HL-60 (cell line): Measurements from ENCODE around the gene ACKR4.

Source experiments
- GABPA ChIP-seq: IDR thresholded peaks from 2 replicates; pipeline ENCODE4 v1.6.1; 2012; ENCODE audit warnings: low read depth
- POLR2AphosphoS5 ChIP-seq: IDR thresholded peaks from 2 replicates; pipeline ENCODE4 v1.6.1; 2012; ENCODE audit warnings: low read depth
- TF ChIP-seq, protein P1 (sequence below): IDR thresholded peaks from one replicate; pipeline ENCODE4 v1.5.1; 2011; ENCODE audit warnings: low read length, control low read depth, inconsistent platforms; ENCODE audit not compliant: insufficient read depth
- TF ChIP-seq, protein P2 (sequence below): IDR thresholded peaks from 2 replicates; pipeline ENCODE4 v1.6.1; 2012; ENCODE audit warnings: low read depth; ENCODE audit not compliant: insufficient replicate concordance

DNA sequence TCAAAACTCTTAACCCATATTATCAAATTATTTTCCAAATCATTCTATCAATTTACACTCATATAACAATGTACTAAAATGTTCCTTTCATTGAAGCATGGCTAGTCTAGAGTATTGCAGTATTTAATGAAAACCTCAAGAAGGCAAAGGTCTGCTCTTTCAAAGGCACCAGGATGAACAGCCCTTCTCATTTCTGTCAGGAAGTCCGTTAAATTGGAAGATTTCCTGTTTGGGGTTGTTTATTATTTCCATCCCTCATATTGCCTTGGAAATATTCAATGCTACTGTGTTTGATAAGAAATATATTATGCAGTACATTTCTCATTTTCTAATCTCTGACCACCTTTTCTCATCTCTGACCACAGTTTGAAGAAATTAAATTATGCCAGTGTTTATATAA lies 25.1 kb downstream of the ACKR4 start:
- TF ChIP-seq, protein P1, sequence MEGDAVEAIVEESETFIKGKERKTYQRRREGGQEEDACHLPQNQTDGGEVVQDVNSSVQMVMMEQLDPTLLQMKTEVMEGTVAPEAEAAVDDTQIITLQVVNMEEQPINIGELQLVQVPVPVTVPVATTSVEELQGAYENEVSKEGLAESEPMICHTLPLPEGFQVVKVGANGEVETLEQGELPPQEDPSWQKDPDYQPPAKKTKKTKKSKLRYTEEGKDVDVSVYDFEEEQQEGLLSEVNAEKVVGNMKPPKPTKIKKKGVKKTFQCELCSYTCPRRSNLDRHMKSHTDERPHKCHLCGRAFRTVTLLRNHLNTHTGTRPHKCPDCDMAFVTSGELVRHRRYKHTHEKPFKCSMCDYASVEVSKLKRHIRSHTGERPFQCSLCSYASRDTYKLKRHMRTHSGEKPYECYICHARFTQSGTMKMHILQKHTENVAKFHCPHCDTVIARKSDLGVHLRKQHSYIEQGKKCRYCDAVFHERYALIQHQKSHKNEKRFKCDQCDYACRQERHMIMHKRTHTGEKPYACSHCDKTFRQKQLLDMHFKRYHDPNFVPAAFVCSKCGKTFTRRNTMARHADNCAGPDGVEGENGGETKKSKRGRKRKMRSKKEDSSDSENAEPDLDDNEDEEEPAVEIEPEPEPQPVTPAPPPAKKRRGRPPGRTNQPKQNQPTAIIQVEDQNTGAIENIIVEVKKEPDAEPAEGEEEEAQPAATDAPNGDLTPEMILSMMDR, result no peak
- TF ChIP-seq, protein P2, sequence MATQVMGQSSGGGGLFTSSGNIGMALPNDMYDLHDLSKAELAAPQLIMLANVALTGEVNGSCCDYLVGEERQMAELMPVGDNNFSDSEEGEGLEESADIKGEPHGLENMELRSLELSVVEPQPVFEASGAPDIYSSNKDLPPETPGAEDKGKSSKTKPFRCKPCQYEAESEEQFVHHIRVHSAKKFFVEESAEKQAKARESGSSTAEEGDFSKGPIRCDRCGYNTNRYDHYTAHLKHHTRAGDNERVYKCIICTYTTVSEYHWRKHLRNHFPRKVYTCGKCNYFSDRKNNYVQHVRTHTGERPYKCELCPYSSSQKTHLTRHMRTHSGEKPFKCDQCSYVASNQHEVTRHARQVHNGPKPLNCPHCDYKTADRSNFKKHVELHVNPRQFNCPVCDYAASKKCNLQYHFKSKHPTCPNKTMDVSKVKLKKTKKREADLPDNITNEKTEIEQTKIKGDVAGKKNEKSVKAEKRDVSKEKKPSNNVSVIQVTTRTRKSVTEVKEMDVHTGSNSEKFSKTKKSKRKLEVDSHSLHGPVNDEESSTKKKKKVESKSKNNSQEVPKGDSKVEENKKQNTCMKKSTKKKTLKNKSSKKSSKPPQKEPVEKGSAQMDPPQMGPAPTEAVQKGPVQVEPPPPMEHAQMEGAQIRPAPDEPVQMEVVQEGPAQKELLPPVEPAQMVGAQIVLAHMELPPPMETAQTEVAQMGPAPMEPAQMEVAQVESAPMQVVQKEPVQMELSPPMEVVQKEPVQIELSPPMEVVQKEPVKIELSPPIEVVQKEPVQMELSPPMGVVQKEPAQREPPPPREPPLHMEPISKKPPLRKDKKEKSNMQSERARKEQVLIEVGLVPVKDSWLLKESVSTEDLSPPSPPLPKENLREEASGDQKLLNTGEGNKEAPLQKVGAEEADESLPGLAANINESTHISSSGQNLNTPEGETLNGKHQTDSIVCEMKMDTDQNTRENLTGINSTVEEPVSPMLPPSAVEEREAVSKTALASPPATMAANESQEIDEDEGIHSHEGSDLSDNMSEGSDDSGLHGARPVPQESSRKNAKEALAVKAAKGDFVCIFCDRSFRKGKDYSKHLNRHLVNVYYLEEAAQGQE, result no peak
- TF ChIP-seq GABPA (no peak), POLR2AphosphoS5 (no peak)
